IMR-90 (cell line): ENCODE measurements around the gene GNB4.

Source experiments
- FOS ChIP-seq: fragments of 150-350 bp; IDR thresholded peaks from 2 replicates; pipeline ENCODE4 v1.6.1; 2016; ENCODE audit warnings: low read depth, low read length
- NFE2L2 ChIP-seq: fragments of 150-350 bp; IDR thresholded peaks from 2 replicates; pipeline ENCODE4 v1.6.1; 2016; ENCODE audit warnings: low read depth, mild to moderate bottlenecking, low read length
- POLR2A ChIP-seq: IDR thresholded peaks from 2 replicates; pipeline ENCODE4 v1.6.1; 2012; ENCODE audit warnings: mild to moderate bottlenecking, low read depth, low read length
- RAD21 ChIP-seq: IDR thresholded peaks from 2 replicates; pipeline ENCODE4 v1.6.1; 2012; ENCODE audit warnings: low read length, improper control_type of control experiment
- TF ChIP-seq, protein P1 (sequence below): conservative IDR thresholded peaks from 2 replicates; pipeline ENCODE4 v1.5.1; 2012; ENCODE audit warnings: mild to moderate bottlenecking, low read depth, low read length, improper control_type of control experiment

- TF ChIP-seq RAD21 (peak; percentile 62), NFE2L2 (no peak), FOS (no peak), POLR2A (no peak)
- TF ChIP-seq, protein P1, sequence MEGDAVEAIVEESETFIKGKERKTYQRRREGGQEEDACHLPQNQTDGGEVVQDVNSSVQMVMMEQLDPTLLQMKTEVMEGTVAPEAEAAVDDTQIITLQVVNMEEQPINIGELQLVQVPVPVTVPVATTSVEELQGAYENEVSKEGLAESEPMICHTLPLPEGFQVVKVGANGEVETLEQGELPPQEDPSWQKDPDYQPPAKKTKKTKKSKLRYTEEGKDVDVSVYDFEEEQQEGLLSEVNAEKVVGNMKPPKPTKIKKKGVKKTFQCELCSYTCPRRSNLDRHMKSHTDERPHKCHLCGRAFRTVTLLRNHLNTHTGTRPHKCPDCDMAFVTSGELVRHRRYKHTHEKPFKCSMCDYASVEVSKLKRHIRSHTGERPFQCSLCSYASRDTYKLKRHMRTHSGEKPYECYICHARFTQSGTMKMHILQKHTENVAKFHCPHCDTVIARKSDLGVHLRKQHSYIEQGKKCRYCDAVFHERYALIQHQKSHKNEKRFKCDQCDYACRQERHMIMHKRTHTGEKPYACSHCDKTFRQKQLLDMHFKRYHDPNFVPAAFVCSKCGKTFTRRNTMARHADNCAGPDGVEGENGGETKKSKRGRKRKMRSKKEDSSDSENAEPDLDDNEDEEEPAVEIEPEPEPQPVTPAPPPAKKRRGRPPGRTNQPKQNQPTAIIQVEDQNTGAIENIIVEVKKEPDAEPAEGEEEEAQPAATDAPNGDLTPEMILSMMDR: peak; percentile 58
Observed at GRCh38 chr3:179421500-179421899, 29.8 kb downstream of the GNB4 start.
